Measurements from ENCODE around the gene MOBP.

GRCh38 chr3:39513791-39514369, 46.4 kb downstream of the MOBP start:
- TF ChIP-seq LEF1 (IDR thresholded peaks at IDR 0.05; ENCODE audit: borderline replicate concordance): no peak
- no peak for TF ChIP-seq FOXA1 (IDR thresholded peaks at IDR 0.05)
